Measurements from ENCODE around the gene PCBP1. TPM values are rescaled to one million over a fixed set of nuclear protein-coding genes. Genes with fewer than 3 reads are reported as not detected.
A peak's percentile ranks its signal among the peaks of the same experiment; 100 is the strongest.

Gene PCBP1
- total RNA-seq, 1 experiment from 2014 or later: 276 TPM

GRCh38 chr2:70070542-70071268, 16.6 kb upstream of the PCBP1 start:
- no TSS peak for BruUV-seq (replicated peaks)
- in situ Hi-C loops (cut with HindIII; ENCODE audit: low pct_unique_long_range_greater_than_20kb, low sequenced_read_pairs): no loop called here
- H3K27me3 ChIP-seq (ENCODE audit: control insufficient read depth, insufficient read depth, low read length): no peaks in the 10 kb centered on the region
- intact Hi-C loops (cut with micrococcal nuclease; ENCODE audit: unreplicated experiment): loop anchor here (5.0 kb wide), 1 partner anchor 158 kb away; no protein-coding TSS in a partner anchor
- ChIA-PET POLR2A (interaction anchor here (0.6 to 1.1 kb wide), 3 partner anchors 68 to 156 kb away, joined by 5 to 8 read pairs (median 6); partner anchors contain the start of gene MXD1), CTCF (interaction anchor here (0.6 to 1.3 kb wide), 8 partner anchors 21 to 201 kb away, joined by 3 to 21 read pairs (median 4); partner anchors contain the start of gene MXD1)
- H3K4me1 ChIP-seq (ENCODE audit: control insufficient read depth, insufficient read depth, low read length): 0 out of 2 replicates have a peak, but pooled peaks cover 4% of the 10 kb centered on the region
- ATAC-seq (peak; percentile 100), DNase-seq (ENCODE audit: low read depth, low spot score) (peak; percentile 78)
- H3K9me3 ChIP-seq (ENCODE audit: control insufficient read depth, insufficient read depth, low read depth, low read length): no peaks in the 10 kb centered on the region
- peaks cover 6% of the 10 kb centered on the region for H3K36me3 ChIP-seq (ENCODE audit: control insufficient read depth, insufficient read depth, low read length)
- TF ChIP-seq CTCF (IDR thresholded peaks at IDR 0.05) (peak; percentile 96), POLR2AphosphoS5 (IDR thresholded peaks at IDR 0.05; ENCODE audit: low read depth, low read length) (no peak)
- no peak overlapping the region for H3K4me3 ChIP-seq (ENCODE audit: low read depth in 2 of 2, low read length in 2 of 2)
- H3K27ac ChIP-seq (ENCODE audit: low read length): peak overlapping the region; percentile 67; the same call in 1 of the 2 replicates

GRCh38 chr2:70073493-70073892, 13.8 kb upstream of the PCBP1 start:
- TF ChIP-seq POLR2AphosphoS5 (IDR thresholded peaks at IDR 0.05; ENCODE audit: low read depth, low read length) (no peak), REST (IDR thresholded peaks at IDR 0.05; ENCODE audit: insufficient read depth in 1 of 2, low read depth in 2 of 2, low read length in 1 of 2) (no peak), CTCF (IDR thresholded peaks at IDR 0.05) (no peak), TCF7L2 (IDR thresholded peaks at IDR 0.05; ENCODE audit: low read depth, low read length) (no peak), SIN3A (IDR thresholded peaks at IDR 0.05; ENCODE audit: borderline replicate concordance, insufficient read depth, low read depth, low read length) (no peak)
- Histone ChIP-seq H3K27me3 (ENCODE audit: control insufficient read depth, insufficient read depth, low read length) (no peaks in the 10 kb centered on the region), H3K9me3 (ENCODE audit: control insufficient read depth, insufficient read depth, low read depth, low read length) (no peaks in the 10 kb centered on the region), H3K36me3 (ENCODE audit: control insufficient read depth, insufficient read depth, low read length) (peaks cover 3% of the 10 kb centered on the region), H3K4me1 (ENCODE audit: control insufficient read depth, insufficient read depth, low read length) (0 out of 2 replicates have a peak, but pooled peaks cover 4% of the 10 kb centered on the region), H3K27ac (ENCODE audit: low read length) (no peak overlapping the region), H3K4me3 (ENCODE audit: low read depth in 2 of 2, low read length in 2 of 2) (no peak overlapping the region)
- ChIA-PET CTCF (no interaction called here), POLR2A (interaction anchor here (0.6 to 0.9 kb wide), 2 partner anchors 12 to 159 kb away, joined by 3 to 4 read pairs; no protein-coding TSS in a partner anchor)
- BruUV-seq (replicated peaks): no TSS peak
- ATAC-seq: no peak
- DNase-seq (ENCODE audit: low read depth, low spot score): no peak
- in situ Hi-C loops (cut with HindIII; ENCODE audit: low pct_unique_long_range_greater_than_20kb, low sequenced_read_pairs) (no loop called here), intact Hi-C loops (cut with micrococcal nuclease; ENCODE audit: unreplicated experiment) (loop anchor here (5.0 kb wide), 1 partner anchor 161 kb away; no protein-coding TSS in a partner anchor)
